K562 treated with DMSO at 1 percent for 4 hours (cell line): ENCODE results near the gene DRC7. TPM values are rescaled to one million over a fixed set of nuclear protein-coding genes. Genes with fewer than 3 reads are reported as not detected.

ENCODE experiments used
- total RNA-seq: library from RNA; unstranded; fragments of 300-600 nt; gene quantifications from 2 replicates; pipeline ENCODE4 v1.2.3, GENCODE V29; 2022; ENCODE audit not compliant: insufficient read depth

Gene DRC7, protein sequence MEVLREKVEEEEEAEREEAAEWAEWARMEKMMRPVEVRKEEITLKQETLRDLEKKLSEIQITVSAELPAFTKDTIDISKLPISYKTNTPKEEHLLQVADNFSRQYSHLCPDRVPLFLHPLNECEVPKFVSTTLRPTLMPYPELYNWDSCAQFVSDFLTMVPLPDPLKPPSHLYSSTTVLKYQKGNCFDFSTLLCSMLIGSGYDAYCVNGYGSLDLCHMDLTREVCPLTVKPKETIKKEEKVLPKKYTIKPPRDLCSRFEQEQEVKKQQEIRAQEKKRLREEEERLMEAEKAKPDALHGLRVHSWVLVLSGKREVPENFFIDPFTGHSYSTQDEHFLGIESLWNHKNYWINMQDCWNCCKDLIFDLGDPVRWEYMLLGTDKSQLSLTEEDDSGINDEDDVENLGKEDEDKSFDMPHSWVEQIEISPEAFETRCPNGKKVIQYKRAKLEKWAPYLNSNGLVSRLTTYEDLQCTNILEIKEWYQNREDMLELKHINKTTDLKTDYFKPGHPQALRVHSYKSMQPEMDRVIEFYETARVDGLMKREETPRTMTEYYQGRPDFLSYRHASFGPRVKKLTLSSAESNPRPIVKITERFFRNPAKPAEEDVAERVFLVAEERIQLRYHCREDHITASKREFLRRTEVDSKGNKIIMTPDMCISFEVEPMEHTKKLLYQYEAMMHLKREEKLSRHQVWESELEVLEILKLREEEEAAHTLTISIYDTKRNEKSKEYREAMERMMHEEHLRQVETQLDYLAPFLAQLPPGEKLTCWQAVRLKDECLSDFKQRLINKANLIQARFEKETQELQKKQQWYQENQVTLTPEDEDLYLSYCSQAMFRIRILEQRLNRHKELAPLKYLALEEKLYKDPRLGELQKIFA
- not detected in 2 replicates for total RNA-seq

DNA sequence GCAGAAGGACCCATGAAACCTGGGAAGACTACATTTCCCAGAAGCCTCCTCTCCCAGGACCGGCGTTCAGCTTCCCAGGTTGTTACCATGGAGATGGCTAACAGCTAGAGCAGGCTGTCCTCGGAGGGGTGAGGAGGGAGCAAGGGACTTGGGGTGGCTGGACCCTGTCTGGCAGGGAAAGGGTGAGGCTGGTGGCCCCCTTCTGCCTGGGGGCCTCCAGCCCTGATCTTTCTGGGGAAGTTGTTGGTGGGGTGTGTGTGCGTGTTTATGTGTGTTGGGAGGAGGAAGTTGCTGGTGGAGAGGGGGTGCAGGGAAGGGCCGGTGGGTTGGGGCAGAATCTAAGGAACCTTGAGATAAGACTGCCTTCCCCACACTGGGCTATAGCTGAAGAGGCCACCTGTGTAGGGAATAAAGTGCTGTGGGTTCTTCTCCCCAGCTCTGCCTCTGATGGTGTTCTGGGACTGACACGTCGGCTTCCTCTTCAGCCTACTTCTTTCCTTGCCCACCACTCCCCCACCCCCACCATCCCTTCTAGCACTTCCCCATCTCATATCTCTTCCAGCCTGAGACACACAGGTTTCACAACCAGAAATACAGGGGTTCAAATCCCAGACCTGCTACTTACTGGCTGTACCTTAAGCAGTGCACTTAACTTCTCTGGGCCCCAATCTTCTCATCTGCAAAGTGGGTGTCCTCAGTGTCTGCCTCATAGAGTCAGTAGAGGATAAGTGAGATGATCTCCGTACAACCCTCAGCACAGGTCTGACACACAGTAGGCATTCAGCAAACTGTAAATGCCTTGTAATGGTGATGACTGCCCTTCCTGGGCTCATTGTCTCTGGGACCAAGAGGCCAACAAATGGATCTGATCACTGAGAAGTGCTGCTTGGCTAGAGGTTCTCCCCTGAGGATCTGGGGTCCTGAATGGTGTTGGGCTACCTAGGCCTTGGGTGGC lies at the start of gene DRC7:
TSS of gene DRC7 (plus strand) at position 82 of the 955 bp plus-strand sequence. CDS start 3,144 bp downstream, outside the sequence.

DNA sequence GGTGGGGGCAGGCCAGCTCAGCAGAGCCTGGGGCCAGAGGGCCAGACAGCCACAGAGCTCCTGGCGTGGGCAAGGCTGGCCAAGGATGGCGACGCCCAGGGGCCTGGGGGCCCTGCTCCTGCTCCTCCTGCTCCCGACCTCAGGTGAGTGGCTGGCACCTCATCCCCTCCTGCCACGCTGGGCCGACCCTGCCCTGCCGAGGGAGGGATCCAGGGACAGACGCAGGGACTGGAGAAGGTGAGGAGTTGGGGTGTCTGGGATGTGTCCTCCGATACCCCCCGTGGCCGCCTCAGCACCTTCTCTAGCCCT lies 26.4 kb upstream of the DRC7 start, which contains the start of gene ADGRG3:
TSS of gene ADGRG3 (plus strand) at position 44 of the 309 bp plus-strand sequence. CDS start at position 86, 42 bp downstream.

DNA sequence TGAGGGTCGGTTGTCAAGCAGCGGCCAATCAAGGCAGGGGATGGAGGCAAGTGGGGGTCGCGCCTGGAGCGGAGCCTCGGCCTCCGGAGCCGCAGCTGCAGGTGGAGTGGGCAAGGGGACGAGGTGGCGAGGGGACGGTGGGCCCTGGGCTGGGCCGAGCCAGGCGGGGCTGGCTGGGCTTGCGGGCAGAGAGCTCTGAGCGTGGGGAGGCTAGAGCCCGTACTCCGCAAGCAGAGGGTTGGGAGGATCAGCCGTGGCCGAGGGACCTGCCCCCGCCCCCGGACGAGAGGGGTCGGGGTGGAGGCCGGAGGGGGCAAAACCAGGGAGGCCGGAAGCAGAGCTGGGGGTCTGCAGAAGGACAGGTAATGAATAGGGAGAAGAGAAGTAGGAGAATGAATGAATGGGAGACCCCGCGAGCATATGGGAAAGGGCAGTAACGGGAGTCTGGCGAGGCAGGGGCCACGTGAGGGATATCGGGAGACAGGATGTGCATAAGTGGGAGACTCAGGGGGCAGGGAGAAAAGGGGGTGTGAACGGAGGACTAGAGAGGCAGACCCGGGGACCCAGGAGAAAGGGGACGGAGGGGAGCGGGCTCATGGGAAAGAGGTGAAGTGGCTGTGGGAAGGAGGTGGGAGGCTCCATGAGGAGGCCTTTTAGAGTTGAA lies 41.3 kb downstream of the DRC7 start, which contains the start of gene KATNB1:
TSS of gene KATNB1 (plus strand) at position 16 of the 664 bp plus-strand sequence. CDS start 1,474 bp downstream, outside the sequence.

Other genes with a start within 250 kb of the DRC7 start
- 47.8 and 49.2 TPM in 2 replicates for gene CIAPIN1, start 247.4 kb upstream of the DRC7 start, total RNA-seq
- gene COQ9, start 247.3 kb upstream of the DRC7 start, total RNA-seq = 39.8 and 48.8 TPM in 2 replicates
- 102 and 128 TPM in 2 replicates for gene POLR2C, start 232.1 kb upstream of the DRC7 start, total RNA-seq
- gene DOK4, start 208.3 kb upstream of the DRC7 start, total RNA-seq = 9.8 and 19.7 TPM in 2 replicates
- gene CCDC102A, start 158.2 kb upstream of the DRC7 start, total RNA-seq = 2.0 and 3.0 TPM in 2 replicates
- gene ADGRG5, start 152.2 kb upstream of the DRC7 start, total RNA-seq = 0.33 and 0.53 TPM in 2 replicates
- 0.28 and 1.9 TPM in 2 replicates for gene ADGRG1, start 66.2 kb upstream of the DRC7 start, total RNA-seq
- gene ADGRG3, start 26.5 kb upstream of the DRC7 start, total RNA-seq = 0.79 and 6.4 TPM in 2 replicates
- 43.3 and 44.7 TPM in 2 replicates for gene KATNB1, start 41.0 kb downstream of the DRC7 start, total RNA-seq
- 93.2 and 108 TPM in 2 replicates for gene KIFC3, start 107.7 kb downstream of the DRC7 start, total RNA-seq